Stimulated activated CD8-positive, alpha-beta memory T cell treated with anti-CD3 and anti-CD28 coated beads, Interleukin-12 subunit alpha, Interleukin-12 subunit beta, amount 100 ng/mL, for 1 hour (primary cell): ENCODE measurements around the gene ANKRD6.
"Not testable (repeated sequence)": the region's sequence is repeated elsewhere in the genome, so short reads cannot be mapped to it uniquely, and the experiment has no call there.

Source experiments
- DNase-seq: peaks from one replicate; pipeline ENCODE4 v3.0.0-alpha.2; 2020; ENCODE audit warnings: low read depth

The ANKRD6 gene

DNA sequence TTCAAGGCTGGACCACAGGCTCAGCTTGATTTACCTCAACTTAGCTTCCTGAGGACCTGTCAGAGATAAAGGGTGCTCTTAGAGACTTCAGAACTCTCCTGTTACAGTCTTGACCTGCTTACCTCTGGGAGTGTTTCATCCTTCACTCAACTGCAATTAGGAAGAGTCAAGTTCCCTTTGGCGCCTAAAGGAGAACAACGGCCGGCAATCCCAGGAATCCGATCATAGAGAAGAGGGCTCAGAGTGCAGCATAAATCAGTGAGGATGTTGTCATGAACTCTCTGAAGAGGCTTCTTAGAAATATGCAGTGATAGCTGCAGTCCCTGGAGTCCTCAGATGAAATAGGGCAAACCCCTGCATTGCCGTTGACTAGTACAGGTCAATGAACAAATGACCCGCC is 169.2 kb downstream of the ANKRD6 start:
- no peak for DNase-seq

DNA sequence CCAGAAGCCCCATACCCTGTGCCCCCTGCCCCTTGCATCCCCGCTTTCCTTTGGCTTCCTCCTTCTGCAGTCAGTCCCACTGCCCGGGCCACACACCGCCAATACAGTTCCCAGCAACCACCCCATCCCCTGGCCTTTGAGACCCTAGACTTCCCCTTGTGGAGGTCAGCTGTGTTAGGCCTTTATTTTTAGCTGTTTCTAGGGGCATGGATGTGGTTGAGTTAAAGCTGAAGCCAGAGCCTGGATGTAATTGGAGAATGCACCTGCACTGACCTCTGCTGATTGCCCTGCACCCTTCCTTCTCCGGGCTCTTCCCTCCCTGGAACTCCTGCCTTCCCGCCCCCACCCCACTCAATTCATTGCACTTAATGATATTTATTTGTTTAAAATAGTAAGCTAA is 171.7 kb downstream of the ANKRD6 start:
- DNase-seq, result no peak

DNA sequence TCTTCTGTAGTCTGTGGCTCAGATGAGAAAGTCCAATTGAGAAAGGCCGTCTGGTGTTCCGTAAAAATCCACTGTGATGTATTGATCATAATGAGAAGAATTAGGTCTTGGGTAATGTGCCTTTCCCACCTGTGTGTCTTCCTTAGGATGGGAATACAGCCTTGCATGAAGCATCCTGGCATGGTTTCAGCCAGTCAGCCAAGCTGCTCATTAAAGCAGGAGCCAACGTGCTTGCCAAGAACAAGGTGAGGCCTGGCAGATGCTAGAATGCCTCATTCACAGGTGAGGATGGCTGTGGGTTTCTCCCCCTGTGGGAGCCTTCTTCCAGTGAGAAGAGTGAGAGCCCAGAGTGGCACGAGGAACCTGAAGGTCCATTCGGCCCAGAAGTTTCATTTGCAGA is 172.9 kb downstream of the ANKRD6 start:
- no peak for DNase-seq

DNA sequence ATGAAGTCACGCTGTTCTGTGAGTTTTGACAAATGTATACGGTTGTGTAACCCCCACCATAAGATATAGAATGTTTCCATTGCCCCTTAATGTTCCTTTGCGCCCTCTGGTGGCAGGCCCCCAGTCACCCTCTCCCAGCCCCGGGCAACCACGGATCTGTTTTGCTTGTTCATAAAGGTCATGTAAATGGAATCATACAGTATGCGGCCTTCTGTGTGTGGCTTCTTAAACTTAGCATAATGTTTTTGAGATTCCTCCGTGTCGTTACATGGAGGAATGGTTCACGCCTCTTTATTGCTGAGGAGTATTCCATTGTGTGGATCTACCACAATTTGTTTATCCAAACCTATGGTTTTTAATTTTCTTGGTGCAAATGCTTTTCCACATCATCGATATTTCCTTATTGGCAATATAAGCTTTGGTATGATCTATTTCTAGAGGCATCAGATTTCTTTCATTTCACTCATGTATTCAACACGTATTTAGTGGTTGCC is 177.2 kb downstream of the ANKRD6 start:
- DNase-seq, result peak; percentile 72

DNA sequence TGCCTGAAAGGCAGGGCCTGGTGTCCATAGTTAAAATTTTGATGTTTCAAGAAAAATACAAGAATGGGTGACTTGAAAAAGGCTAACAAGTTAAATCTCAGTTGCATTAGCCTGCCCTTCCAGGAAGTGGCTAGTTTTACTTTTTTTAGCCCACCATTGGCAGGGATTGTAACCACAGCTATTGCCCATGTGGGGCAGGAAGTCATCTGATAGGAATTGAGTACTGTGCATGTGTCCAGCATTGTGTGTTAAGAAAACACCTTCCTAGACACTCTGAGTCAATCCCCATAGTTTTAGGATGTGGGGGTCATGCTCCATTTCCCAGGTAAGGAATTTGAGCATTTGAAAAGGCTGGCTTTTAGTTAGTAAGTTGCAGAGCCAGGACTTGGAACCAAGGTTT is 178.7 kb downstream of the ANKRD6 start:
- no peak for DNase-seq

DNA sequence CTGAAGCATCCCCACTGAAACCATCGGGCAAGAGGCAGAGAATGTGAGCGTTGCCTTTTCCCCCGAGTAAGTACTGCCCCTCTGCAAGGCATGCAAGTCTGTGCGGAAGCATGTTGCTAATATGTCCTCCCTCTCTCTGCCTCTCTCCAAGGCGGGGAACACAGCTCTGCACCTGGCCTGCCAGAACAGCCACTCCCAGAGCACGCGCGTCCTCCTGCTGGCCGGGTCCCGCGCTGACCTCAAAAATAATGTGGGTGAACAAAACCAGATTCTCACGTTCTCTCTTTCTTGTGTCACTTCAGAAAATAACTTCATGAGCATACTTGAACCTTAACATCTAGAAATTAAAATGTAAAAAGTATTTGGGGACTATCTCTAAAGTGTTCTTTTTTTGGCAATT is 179.2 kb downstream of the ANKRD6 start:
- no peak for DNase-seq

DNA sequence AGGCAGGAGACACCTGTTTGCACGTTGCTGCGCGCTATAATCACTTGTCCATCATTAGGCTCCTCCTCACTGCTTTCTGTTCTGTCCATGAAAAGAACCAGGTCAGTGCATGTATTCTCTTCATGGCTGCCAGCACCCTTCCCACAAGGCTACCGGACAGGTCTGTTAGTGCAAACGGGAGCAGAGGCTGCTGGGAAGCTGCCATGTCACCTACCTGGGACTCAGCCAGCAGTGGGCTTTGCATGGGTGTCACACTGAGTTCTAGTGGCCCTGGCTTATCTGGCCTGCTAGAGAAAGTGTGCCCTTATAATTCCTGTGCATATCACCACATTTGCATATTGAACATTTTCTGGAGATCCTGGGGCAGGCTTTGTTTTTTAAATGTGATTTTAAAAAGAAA is 180.8 kb downstream of the ANKRD6 start:
- no peak for DNase-seq

DNA sequence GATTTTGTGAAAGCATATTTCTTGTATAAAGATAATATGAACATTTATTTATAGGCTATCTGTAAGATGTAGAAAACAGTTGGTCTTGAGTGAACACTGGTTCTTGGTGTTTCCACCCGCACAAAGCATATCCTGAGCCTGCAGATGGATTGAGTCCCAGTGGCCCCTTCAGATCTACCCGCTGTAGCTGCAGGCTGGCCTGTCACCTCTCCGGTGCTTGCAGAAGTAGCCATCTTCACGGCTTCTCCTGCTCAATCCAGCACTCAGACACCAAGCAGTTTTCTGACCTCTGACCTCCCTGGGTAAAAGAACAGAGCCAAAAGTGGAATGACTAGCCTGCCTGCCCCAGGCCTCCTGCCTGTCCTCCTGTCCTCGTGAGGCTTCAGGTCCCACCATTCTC is 182.9 kb downstream of the ANKRD6 start:
- DNase-seq, result no peak

DNA sequence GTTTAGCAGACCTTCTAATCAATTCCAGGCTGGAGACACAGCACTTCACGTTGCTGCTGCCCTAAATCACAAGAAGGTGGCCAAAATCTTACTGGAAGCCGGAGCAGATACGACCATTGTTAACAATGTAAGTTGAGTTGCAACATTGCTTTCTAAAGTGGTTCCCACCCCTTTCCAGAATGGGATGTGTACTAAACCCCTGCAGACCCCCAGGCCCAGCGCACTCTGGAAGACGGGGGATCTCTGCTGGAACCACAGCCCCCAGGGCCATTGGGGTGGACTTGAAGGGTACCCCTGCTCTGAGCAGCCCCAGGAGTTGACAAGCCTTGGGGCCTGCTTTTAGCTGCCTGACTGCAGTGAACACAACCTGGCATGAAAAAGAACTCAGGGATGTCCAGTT is 183.6 kb downstream of the ANKRD6 start:
- no peak for DNase-seq

DNA sequence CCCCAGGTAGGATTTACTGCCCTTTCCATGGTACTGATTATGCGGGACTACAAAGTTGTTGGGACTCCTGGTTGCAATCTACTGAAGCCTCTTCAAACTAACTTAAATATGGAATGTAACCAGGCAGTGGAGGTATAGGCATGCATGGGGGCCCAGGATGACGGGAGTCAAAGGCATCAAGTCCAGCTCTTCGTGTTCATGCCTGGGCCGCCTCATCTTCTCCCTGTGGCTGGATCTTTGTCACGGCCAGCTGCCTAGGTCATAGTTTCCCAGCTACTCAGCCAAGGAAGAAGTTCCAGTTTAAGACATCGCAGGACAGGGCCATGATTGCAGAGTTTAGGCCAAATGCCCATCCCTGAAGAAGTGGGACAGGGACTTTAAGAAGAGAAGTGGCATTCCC is 185.1 kb downstream of the ANKRD6 start:
- no peak for DNase-seq

DNA sequence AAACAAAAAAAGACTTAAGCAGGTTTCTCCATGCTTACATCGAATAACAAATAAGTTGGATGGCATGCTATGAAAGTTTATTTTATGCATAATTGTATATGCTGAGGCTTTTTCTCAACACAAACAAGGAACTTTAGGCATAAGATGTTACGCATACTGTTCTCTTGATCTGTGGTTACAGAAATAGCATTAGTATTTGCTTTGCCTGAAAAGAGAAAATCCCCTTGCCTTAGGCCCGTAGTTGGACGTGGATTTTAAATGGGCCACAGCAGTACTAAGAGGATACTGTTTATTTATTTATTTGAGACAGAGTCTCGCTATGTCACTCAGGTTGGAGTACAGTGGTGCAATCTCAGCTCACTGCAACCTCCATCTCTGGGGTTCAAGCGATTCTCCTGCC is 186.6 kb downstream of the ANKRD6 start:
- no peak for DNase-seq

DNA sequence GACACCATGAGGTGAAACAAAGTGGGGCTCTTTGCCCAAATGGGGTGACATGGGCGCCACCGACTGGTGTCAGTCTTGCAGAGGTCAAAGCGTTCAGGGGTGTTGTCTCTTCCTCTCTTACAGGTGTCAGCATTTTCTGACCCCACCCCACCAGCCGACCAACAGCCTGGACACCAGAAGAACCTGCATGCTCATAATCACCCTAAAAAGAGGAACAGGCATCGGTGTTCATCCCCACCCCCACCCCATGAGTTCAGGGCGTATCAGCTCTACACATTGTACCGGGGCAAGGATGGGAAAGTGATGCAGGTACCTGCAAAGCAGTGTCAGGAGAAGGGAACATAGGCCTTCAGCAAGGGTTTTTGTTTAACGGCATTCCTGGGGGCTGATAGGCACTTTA is 190.8 kb downstream of the ANKRD6 start:
- no peak for DNase-seq

DNA sequence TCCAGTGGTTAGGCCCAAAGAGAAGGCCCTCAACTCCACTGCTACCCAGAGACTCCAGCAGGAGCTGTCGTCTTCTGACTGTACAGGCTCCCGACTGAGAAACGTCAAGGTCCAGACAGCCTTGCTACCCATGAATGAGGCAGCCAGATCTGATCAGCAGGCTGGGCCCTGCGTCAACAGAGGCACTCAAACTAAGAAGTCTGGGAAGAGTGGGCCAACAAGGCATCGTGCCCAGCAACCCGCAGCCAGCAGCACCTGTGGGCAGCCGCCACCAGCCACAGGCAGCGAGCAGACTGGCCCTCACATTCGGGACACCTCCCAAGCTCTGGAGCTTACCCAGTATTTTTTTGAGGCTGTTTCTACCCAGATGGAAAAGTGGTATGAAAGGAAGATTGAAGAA is 197.5 kb downstream of the ANKRD6 start:
- no peak for DNase-seq

DNA sequence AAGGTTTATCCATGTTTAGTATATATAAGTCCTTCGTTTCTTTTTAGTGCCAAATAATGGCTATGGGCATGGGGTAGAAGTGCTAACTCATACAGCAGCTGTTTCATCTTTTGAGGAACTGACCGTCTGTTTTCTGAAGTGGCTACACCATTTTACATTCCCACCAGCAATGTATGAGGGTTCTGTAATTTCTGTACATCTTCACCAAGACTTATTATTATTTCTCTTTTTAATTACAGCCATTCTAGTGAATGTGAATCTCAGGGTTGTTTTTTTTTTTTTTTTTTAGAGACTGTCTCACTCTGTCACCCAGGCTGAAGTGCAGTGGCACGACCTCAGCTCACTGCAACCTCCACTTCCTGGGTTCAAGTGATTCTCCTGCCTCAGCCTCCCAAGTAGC is 203.5 kb downstream of the ANKRD6 start:
- not testable (repeated sequence) for DNase-seq

DNA sequence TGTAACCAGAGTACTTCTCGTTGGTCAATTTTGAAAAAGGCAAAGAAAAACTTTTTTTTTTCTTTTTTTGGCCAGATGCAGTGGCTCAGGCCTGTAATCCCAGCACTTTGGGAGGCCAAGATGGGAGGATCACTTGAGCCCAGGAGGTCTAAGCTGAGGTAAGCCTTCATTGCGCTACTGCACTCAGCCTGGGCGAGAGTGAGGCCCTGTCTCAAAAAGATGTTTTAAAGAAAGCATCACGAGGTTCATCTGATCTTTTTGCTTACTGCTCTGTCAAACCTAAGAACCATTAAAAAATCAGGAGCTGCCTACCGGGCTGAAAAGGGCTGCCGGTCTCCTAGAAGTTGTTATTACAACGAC is 205.0 kb downstream of the ANKRD6 start:
- no peak for DNase-seq

DNA sequence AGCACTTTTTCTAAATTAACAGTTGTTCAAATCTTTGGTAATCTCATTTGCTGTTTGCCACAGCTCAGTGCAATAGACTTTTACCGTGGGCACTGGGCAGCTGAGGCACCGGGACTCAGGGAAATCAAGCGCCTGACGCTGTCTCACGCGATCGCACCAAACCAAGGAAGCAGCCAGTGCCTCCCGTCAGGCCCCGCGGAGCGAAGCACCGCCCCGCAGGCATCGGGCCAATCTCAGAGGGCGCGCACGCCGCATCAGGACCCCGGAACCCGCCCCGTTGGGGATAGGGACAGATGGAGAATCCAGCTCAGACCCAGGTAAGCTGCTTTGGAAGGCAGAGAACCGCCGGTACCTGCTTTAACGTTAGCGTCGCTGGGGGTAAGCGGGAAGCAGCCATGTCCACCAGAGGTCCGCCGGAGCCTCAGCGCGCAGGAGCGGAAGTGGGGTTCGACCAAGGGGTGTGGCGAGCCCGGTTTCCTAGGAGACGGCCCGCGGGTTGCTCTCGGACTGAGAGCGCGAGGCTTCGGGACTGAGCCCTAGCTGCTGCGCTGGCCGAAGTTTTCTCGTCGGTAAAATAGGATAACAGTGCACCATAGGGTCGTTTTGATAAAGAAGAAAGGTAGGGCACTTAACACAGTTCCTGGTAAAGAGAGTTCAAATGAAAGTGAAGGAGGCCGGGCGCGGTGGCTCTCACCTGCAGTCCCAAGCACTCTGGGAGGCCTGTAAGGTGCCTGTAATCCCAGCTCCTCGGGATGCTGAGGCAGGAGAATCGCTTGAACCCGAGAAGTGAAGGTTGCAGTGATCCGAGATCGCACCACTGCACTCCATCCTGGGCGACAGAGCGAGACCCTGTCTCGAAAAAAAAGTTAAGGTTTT is 205.6 kb downstream of the ANKRD6 start, which contains the start of gene LYRM2:
Gene LYRM2 (minus strand): TSS at position 428 of the 876 bp plus-strand sequence. CDS start 31 bp downstream, at position 397.
- peak; percentile 85 for DNase-seq

DNA sequence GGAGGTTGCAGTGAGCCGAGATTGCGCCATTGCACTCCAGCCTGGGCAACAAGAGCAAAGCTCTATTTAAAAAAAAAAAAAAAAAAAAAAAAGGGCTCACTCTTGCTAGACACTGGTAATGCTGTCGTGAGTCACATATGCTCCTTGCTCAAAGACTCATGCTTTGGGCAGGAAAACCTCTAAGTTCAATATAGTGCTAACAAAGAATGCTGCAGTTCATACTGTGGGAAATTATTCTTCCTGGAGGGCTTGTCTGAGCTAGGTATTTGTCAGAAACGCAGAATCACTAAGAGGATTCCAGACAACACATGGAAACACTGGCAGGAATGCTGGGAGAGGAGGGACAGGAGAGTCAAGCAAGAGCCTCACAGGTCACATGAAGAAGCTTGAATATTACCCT is 207.9 kb downstream of the ANKRD6 start:
- DNase-seq, result no peak

DNA sequence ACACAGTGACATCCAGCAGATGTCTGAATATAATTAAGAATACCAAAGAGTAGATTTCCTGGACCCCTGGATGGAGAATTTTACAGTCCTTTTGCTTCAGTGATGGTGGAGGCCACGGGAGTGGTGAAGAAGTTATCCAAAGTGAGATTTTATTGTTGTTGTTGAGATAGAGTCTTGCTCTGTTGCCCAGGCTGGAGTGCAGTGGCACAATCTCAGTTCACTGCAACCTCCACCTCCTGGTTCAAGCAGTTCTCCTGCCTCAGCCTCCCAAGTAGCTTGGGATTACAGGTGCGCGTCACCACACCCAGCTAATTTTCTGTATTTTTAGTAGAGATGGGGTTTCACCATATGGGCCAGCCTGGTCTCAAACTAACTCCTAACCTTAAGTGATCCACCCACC is 208.6 kb downstream of the ANKRD6 start:
- not testable (repeated sequence) for DNase-seq

DNA sequence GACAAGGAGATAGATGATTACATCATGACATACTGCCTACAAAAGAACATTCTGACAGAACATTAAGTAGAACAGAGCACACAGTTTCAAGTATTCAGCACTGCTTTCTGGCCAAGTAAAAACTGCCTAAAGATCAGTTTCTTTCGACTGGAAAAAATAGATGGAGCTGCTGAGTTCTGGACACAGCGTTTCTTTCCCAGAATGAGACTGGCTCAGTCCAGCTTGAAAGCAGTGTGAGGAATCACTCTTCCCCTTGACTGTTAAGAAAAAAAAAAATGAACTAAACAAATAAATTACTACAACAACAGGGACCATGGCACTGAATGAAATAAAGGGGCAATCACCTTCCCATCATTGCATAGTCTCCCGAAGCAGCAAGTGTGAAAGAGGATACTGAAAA is 210.0 kb downstream of the ANKRD6 start:
- no peak for DNase-seq

DNA sequence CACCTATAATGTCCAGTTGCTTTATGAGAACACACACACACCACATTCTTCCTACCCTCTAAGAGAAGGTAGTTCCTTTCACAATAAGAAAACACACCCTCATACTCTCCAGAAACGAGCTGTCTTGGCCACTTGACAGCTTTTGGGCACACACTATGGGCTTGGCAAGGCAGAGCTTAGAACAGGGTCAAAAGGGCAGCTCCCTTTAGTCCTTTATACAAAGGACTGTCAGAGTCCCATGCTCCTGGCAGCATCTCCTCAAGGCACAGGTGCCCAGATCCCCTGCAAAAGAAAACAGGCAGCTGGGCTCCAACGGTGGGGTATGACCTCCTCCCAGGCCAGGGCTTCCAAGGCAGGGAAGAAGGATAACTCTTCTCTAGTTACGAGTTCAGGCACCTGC is 210.5 kb downstream of the ANKRD6 start:
- DNase-seq, result no peak

DNA sequence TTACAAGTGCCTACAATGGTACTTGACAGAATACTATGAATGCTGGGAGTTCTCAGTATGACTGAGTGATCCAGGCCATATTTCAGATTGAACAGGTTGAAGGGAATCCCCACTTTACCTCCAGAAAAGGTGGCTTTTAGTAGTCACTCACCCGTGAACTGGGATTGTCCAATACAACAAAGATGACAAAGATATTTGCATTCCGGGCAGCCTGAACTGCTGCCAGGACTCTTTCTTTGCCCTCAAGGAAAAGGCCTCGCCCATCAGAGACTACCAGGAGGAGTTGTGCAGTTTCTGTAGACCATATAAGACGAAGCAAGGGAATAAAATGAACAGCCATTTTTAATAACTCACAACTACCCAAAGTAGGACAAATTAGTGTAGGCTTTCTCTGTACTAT is 211.9 kb downstream of the ANKRD6 start:
- no peak for DNase-seq

DNA sequence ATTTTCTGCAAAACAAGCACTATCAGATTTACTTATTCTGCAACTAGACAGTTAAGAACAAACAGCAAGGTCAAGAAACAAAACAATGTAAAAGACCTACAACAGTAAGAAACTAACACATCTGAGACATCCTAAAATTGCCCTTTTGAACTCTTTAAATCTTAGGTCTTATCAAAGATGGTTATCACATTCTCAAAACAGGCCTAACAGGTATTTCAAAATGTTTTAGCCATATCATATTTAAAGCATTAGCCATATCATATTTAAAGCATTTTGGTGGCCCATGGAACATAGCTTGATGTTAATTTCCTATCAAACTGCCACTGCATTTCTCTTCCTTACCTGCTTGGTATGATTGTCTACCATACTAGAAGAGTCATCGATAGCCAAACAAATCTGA is 216.7 kb downstream of the ANKRD6 start:
- no peak for DNase-seq

DNA sequence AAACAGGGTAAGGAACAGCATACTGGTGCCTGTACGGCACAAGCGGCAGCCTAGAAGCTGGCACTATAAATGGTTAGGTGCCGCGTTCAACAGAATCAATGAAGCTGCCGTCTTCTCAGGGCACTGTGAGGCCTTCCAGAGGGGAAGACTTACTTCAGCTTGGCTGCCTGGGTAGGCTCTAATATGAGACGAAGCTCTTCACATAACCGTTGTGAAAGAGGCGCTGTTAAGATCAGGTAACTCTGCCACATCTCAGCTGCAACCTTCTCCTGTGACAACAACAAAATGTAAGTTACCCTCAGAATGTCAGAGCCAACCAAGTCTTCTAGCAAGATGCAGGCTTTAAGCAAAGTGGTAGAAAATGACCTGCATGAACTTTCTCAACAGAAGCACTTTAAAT is 217.6 kb downstream of the ANKRD6 start:
- no peak for DNase-seq

DNA sequence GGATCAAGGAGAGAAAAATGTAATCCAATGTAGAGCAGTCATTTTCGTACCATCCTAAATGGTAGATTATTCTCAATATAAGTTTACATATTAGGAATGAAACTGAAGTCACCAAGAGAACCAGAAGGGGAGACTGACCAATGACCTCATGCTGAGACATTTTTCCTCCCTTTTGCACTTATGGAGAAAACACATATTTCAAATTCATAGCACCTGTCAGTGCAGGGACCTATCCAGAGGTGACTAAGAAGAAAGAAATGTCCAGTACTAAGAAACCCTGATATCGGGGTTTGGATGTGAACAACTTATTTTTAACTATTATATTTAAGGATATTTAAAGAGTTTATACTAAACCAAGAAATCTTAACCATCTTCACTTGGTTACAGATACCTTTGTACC is 222.2 kb downstream of the ANKRD6 start:
- DNase-seq, result no peak
